Neural cell (in vitro differentiated cells): ENCODE measurements around the gene MAD2L2.

Source experiments
- CTCF ChIP-seq: fragments of 450-650 bp; IDR thresholded peaks from 2 replicates; pipeline ENCODE4 v1.5.1; 2014; ENCODE audit warnings: antibody characterized with exemption, mild to moderate bottlenecking, moderate library complexity; ENCODE audit not compliant: poor library complexity, severe bottlenecking
- REST ChIP-seq: IDR thresholded peaks from 2 replicates; pipeline ENCODE4 v1.6.1; 2012; ENCODE audit warnings: borderline replicate concordance
- TAF1 ChIP-seq: IDR thresholded peaks from 2 replicates; pipeline ENCODE4 v1.6.1; 2012; ENCODE audit warnings: low read depth

GRCh38 chr1:11643782-11644181, 37.2 kb downstream of the MAD2L2 start:
- no peak for TF ChIP-seq CTCF
- no peak for TF ChIP-seq REST
- no peak for TF ChIP-seq TAF1
